Measurements from ENCODE around the gene DDI1.

DDI1 gene

GRCh38 chr11:104086621-104087020 lies 50.2 kb downstream of the DDI1 start:
- DNase-seq = no peak

Data from stimulated activated CD4-positive, alpha-beta T cell treated with anti-CD3 and anti-CD28 coated beads, Interleukin-1b, Interleukin-23, amount 100 ng/mL, for 48 hours (primary cell).